HS-5 (cell line): ENCODE measurements around the gene CCDC85C.

ENCODE experiments used
- DNase-seq: peaks from one replicate; pipeline ENCODE4 v3.0.0-alpha.2; 2012; ENCODE audit warnings: low read depth

CCDC85C gene

GRCh38 chr14:99572173-99572999, 31.6 kb downstream of the CCDC85C start:
- no peak for DNase-seq

GRCh38 chr14:99571303-99571986, 32.6 kb downstream of the CCDC85C start:
- DNase-seq, result no peak

- DNase-seq, result no peak
Measured at GRCh38 chr14:99570544-99571302, 33.3 kb downstream of the CCDC85C start.

GRCh38 chr14:99569725-99570543, 34.1 kb downstream of the CCDC85C start:
- DNase-seq, result no peak

GRCh38 chr14:99568567-99569560, 35.1 kb downstream of the CCDC85C start:
- DNase-seq, result no peak

- no peak for DNase-seq
Measured at GRCh38 chr14:99566390-99567354, 37.3 kb downstream of the CCDC85C start.

GRCh38 chr14:99566009-99566389, 38.0 kb downstream of the CCDC85C start:
- no peak for DNase-seq

- DNase-seq, result no peak
Measured at GRCh38 chr14:99565383-99565782, 38.6 kb downstream of the CCDC85C start.

GRCh38 chr14:99564926-99565259, 39.1 kb downstream of the CCDC85C start:
- DNase-seq, result no peak

- DNase-seq, result no peak
Measured at GRCh38 chr14:99564256-99564925, 39.6 kb downstream of the CCDC85C start.

- no peak for DNase-seq
Measured at GRCh38 chr14:99563749-99564129, 40.3 kb downstream of the CCDC85C start.

- no peak for DNase-seq
Measured at GRCh38 chr14:99562856-99563748, 40.9 kb downstream of the CCDC85C start.

GRCh38 chr14:99561864-99562263, 42.1 kb downstream of the CCDC85C start:
- no peak for DNase-seq

- DNase-seq, result no peak
Measured at GRCh38 chr14:99560922-99561683, 42.9 kb downstream of the CCDC85C start.

- DNase-seq, result no peak
Measured at GRCh38 chr14:99560403-99560802, 43.6 kb downstream of the CCDC85C start.

GRCh38 chr14:99559286-99559990, 44.6 kb downstream of the CCDC85C start:
- no peak for DNase-seq
